Measurements from ENCODE around the gene CEMIP2.

DNA sequence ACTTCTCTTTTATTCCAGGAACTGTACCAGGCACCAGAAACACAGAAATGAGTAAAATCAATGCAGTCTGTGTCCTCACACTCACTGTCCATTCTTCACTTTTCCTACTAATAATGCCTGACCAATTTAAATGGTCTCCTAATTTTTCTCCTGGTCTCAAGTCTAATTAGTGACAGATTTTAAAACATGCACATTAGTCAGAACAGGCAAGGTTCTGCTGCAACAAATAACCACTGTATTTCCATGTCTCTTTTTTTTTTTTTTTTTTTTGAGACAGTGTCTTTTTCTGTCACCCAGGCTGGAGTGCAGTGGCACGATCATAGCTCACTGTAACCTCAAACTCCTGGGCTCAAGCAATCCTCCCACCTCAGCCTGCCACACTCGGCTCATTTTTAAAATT is 99.6 kb downstream of the CEMIP2 start:
- TF ChIP-seq, protein P1, sequence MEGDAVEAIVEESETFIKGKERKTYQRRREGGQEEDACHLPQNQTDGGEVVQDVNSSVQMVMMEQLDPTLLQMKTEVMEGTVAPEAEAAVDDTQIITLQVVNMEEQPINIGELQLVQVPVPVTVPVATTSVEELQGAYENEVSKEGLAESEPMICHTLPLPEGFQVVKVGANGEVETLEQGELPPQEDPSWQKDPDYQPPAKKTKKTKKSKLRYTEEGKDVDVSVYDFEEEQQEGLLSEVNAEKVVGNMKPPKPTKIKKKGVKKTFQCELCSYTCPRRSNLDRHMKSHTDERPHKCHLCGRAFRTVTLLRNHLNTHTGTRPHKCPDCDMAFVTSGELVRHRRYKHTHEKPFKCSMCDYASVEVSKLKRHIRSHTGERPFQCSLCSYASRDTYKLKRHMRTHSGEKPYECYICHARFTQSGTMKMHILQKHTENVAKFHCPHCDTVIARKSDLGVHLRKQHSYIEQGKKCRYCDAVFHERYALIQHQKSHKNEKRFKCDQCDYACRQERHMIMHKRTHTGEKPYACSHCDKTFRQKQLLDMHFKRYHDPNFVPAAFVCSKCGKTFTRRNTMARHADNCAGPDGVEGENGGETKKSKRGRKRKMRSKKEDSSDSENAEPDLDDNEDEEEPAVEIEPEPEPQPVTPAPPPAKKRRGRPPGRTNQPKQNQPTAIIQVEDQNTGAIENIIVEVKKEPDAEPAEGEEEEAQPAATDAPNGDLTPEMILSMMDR (IDR thresholded peaks at IDR 0.05), result no peak
- TF ChIP-seq POLR2AphosphoS5 (IDR thresholded peaks at IDR 0.05), result no peak
- no peak for TF ChIP-seq POLR2A (IDR thresholded peaks at IDR 0.05)
